Fibroblast of lung (primary cell): ENCODE results near the gene SPPL3. TPM values are rescaled to one million over a fixed set of nuclear protein-coding genes. Genes with fewer than 3 reads are reported as not detected.

Experiments
- DNase-seq, 2 donors: peaks; one replicate each; pipeline versions ENCODE4 v3.0.0 to v3.0.0-alpha.2; 2010; ENCODE audit warnings: low read depth in 2 of 2
- H2AFZ ChIP-seq: 2 replicates; pipeline ENCODE4 v1.5.1; 2012; ENCODE audit warnings: low read length, control low read depth, inconsistent platforms
- H3K27ac ChIP-seq: 2 replicates; pipeline ENCODE4 v1.5.1; 2011; ENCODE audit warnings: low read length, control low read depth; ENCODE audit not compliant: insufficient read depth
- H3K27me3 ChIP-seq: 2 replicates; pipeline ENCODE4 v1.5.1; 2011; ENCODE audit warnings: mild to moderate bottlenecking, low read length; ENCODE audit not compliant: control insufficient read depth, insufficient read depth
- H3K36me3 ChIP-seq: 2 replicates; pipeline ENCODE4 v1.5.1; 2011; ENCODE audit warnings: low read length; ENCODE audit not compliant: control insufficient read depth, insufficient read depth
- H3K4me1 ChIP-seq: 2 replicates; pipeline ENCODE4 v1.5.1; 2011; ENCODE audit warnings: low read length; ENCODE audit not compliant: control insufficient read depth, insufficient read depth; ENCODE audit errors: extremely low read depth
- H3K4me2 ChIP-seq: 2 replicates; pipeline ENCODE4 v1.5.1; 2011; ENCODE audit warnings: low read length, control low read depth; ENCODE audit not compliant: insufficient read depth; ENCODE audit errors: extremely low read depth
- H3K4me3 ChIP-seq, 4 experiments: fragments of 200-600 bp in 1 of 4; sonication (generic) in 1 of 4; replicated peaks in 1 of 4; 2 replicates each; pipeline ENCODE4 v1.5.1; 2011 to 2016; ENCODE audit warnings: low read length in 4 of 4, low read depth in 3 of 4, mild to moderate bottlenecking in 3 of 4, control low read depth in 2 of 4, inconsistent platforms in 1 of 4, mixed read lengths in 1 of 4; ENCODE audit not compliant: insufficient read depth in 1 of 4; ENCODE audit errors: control extremely low read depth in 1 of 4
- H3K79me2 ChIP-seq: 2 replicates; pipeline ENCODE4 v1.5.1; 2012; ENCODE audit warnings: mild to moderate bottlenecking, low read length, inconsistent platforms; ENCODE audit not compliant: control insufficient read depth, insufficient read depth
- H3K9ac ChIP-seq: 2 replicates; pipeline ENCODE4 v1.5.1; 2011; ENCODE audit warnings: mild to moderate bottlenecking, low read length, control low read depth; ENCODE audit not compliant: insufficient read depth
- H3K9me3 ChIP-seq: 2 replicates; pipeline ENCODE4 v1.5.1; 2012; ENCODE audit warnings: low read depth, low read length; ENCODE audit not compliant: control insufficient read depth, insufficient read depth
- H4K20me1 ChIP-seq: 2 replicates; pipeline ENCODE4 v1.5.1; 2011; ENCODE audit warnings: low read length; ENCODE audit not compliant: control insufficient read depth, insufficient read depth; ENCODE audit errors: extremely low read depth
- CTCF ChIP-seq, 2 donors: IDR thresholded peaks in 1 of 2; conservative IDR thresholded peaks in 1 of 2; 1 replicate in 1 of 2; 2 replicates in 1 of 2; pipeline ENCODE4 v1.5.1; 2011 to 2012; ENCODE audit warnings: low read length in 2 of 2, control low read depth in 1 of 2, inconsistent platforms in 1 of 2, low read depth in 1 of 2, mild to moderate bottlenecking in 1 of 2
- EZH2 ChIP-seq: IDR thresholded peaks from 2 replicates; pipeline ENCODE4 v1.5.1; 2012; ENCODE audit warnings: low read length, control low read depth, mild to moderate bottlenecking; ENCODE audit errors: missing control alignments
- polyA plus RNA-seq, 2 donors: library from polyadenylated mRNA; depleted of rRNA in 1 of 2; stranded (reverse) in 1 of 2; unstranded in 1 of 2; fragments of >200 nt; gene quantifications; 2 replicates each; pipeline ENCODE4 v1.2.1, GENCODE V29; 2011 to 2012; ENCODE audit warnings: missing spikeins in 1 of 2
- total RNA-seq: library from RNA; depleted of rRNA; stranded (reverse); fragments of >200 nt; gene quantifications from 2 replicates; pipeline ENCODE4 v1.2.1, GENCODE V29; 2014

Gene SPPL3
- total and polyA plus RNA-seq, 2 donors (not counting 1 experiment from before 2014, with no cell fraction given): 7.1 to 41.4 TPM

GRCh38 chr12:120761519-120761934 is 142.6 kb downstream of the SPPL3 start:
- no peak overlapping the region for H2AFZ ChIP-seq
- no peaks in the 10 kb centered on the region for H3K4me1 ChIP-seq
- no peaks in the 10 kb centered on the region for H3K27me3 ChIP-seq
- peaks cover 9% of the 10 kb centered on the region for H3K36me3 ChIP-seq
- H3K79me2 ChIP-seq: no peaks in the 10 kb centered on the region
- no peak for TF ChIP-seq EZH2
- no peak for TF ChIP-seq CTCF (conservative IDR thresholded peaks at IDR 0.05 in 1 of 2, IDR thresholded peaks at IDR 0.05 in 1 of 2; ENCODE audit: low read depth in 1 of 2, low read length in 2 of 2)
- peak; percentile 31 to 39 for DNase-seq
- no peaks in the 10 kb centered on the region for H3K9me3 ChIP-seq
- H4K20me1 ChIP-seq: no peaks in the 10 kb centered on the region
- H3K27ac ChIP-seq: no peak overlapping the region
- H3K4me2 ChIP-seq: no peak overlapping the region
- H3K9ac ChIP-seq: no peak overlapping the region
- H3K4me3 ChIP-seq: no peak overlapping the region

DNA sequence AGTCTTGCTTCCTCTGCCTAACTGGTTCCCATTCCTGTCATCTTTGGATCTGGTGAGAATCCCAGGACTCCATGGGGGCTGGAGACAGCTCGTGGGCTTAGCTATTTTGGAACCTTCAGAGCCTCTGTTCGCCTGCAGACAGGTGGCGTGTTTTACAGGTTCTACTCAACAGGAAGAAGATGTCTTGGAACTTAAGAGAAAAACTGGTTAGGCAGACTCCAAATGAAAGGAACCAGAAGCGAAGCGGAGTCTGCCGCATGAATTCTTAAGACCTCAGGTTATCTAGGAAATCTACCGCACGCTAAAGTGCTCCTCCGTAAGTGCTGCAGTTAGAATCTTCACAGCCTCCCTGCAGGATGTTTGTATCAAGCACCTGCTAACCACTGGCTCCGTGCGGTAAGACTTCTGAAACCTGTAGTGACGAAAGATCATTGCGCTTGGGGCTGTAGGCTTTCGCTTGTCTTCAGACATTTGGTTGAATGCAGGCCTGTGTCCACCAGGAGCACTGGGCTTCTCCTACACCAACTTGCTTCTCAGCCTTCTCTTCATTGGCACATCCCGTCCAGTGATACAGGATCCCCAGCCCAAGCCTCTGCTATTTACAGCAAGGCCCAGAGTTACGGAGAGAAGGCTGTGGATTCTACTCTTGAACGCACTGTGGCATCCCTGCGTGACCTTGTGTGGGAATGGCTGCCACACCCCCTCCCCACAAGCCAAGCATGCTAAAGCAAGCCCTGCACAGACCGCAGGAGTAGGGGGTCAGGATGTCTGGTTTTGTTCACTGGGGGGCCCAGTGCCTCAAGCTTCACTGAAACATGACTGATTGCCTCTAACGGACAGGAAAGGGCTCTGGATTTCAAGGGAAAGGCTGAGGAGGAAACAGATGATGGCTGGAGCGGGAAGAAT is 143.6 kb downstream of the SPPL3 start:
- H3K9me3 ChIP-seq: no peaks in the 10 kb centered on the region
- H2AFZ ChIP-seq: no peak overlapping the region
- TF ChIP-seq CTCF (conservative IDR thresholded peaks at IDR 0.05 in 1 of 2, IDR thresholded peaks at IDR 0.05 in 1 of 2; ENCODE audit: low read depth in 1 of 2, low read length in 2 of 2) (no peak), EZH2 (no peak)
- no peak overlapping the region for H3K27ac ChIP-seq
- no peak overlapping the region for H3K4me2 ChIP-seq
- H3K79me2 ChIP-seq: no peaks in the 10 kb centered on the region
- H3K4me3 ChIP-seq: no peak overlapping the region
- DNase-seq: no peak
- peaks cover 6% of the 10 kb centered on the region for H3K36me3 ChIP-seq
- no peaks in the 10 kb centered on the region for H3K4me1 ChIP-seq
- H3K27me3 ChIP-seq: no peaks in the 10 kb centered on the region
- no peaks in the 10 kb centered on the region for H4K20me1 ChIP-seq
- H3K9ac ChIP-seq: no peak overlapping the region

- H3K4me2 ChIP-seq: no peak overlapping the region
- H3K27me3 ChIP-seq: no peaks in the 10 kb centered on the region
- H2AFZ ChIP-seq: no peak overlapping the region
- no peak overlapping the region for H3K27ac ChIP-seq
- no peaks in the 10 kb centered on the region for H3K79me2 ChIP-seq
- H3K9ac ChIP-seq: no peak overlapping the region
- H3K4me1 ChIP-seq: no peaks in the 10 kb centered on the region
- H3K4me3 ChIP-seq: no peak overlapping the region
- no peak for DNase-seq
- TF ChIP-seq CTCF (conservative IDR thresholded peaks at IDR 0.05 in 1 of 2, IDR thresholded peaks at IDR 0.05 in 1 of 2; ENCODE audit: low read depth in 1 of 2, low read length in 2 of 2) (no peak), EZH2 (no peak)
- H4K20me1 ChIP-seq: no peaks in the 10 kb centered on the region
- H3K9me3 ChIP-seq: no peaks in the 10 kb centered on the region
- H3K36me3 ChIP-seq: peaks cover 6% of the 10 kb centered on the region
Observed at GRCh38 chr12:120759591-120760348, 144.4 kb downstream of the SPPL3 start.
